AG04450 (cell line): Measurements from ENCODE around the gene TMEM63C. TPM values are rescaled to one million over a fixed set of nuclear protein-coding genes. Genes with fewer than 3 reads are reported as not detected.

Source experiments
- CTCF ChIA-PET: fragments of 300-600, 350-600 bp; formaldehyde crosslinking; extraction: SDS; loops from one replicate; lab custom pipeline; 2022; ENCODE audit warnings: antibody characterized with exemption, inconsistent platforms; lab: Charles Lee
- POLR2A ChIA-PET: fragments of 350-600 bp; formaldehyde crosslinking; extraction: SDS; loops from one replicate; lab custom pipeline; 2021; ENCODE audit warnings: antibody characterized with exemption, inconsistent platforms; lab: Yijun Ruan, JAX
- DNase-seq: peaks from one replicate; pipeline ENCODE4 v3.0.0-alpha.2; 2011; ENCODE audit warnings: low read depth, low spot score
- H3K27ac ChIP-seq: one replicate; pipeline ENCODE4 v1.5.1; 2012; ENCODE audit warnings: low read depth, low read length, control low read depth
- H3K27me3 ChIP-seq: one replicate; pipeline ENCODE4 v1.6.0; 2012; ENCODE audit warnings: low read length; ENCODE audit not compliant: control insufficient read depth, insufficient read depth
- H3K4me3 ChIP-seq: 2 replicates; pipeline ENCODE4 v1.5.1; 2011; ENCODE audit warnings: mild to moderate bottlenecking, low read depth, low read length, control low read depth
- H3K9me3 ChIP-seq: 2 replicates; pipeline ENCODE4 v1.5.1; 2012; ENCODE audit warnings: low read length; ENCODE audit not compliant: control insufficient read depth, insufficient read depth
- polyA plus RNA-seq: library from polyadenylated mRNA; depleted of rRNA; stranded (reverse); fragments of >200 nt; gene quantifications from 2 replicates; pipeline ENCODE4 v1.2.3, GENCODE V29; 2011
- TF ChIP-seq, protein P1 (sequence below): IDR thresholded peaks from 2 replicates; pipeline ENCODE4 v1.5.1; 2011; ENCODE audit warnings: low read depth, low read length, control low read depth, inconsistent platforms

Gene TMEM63C
- polyA plus RNA-seq, 1 experiment, result not detected

DNA sequence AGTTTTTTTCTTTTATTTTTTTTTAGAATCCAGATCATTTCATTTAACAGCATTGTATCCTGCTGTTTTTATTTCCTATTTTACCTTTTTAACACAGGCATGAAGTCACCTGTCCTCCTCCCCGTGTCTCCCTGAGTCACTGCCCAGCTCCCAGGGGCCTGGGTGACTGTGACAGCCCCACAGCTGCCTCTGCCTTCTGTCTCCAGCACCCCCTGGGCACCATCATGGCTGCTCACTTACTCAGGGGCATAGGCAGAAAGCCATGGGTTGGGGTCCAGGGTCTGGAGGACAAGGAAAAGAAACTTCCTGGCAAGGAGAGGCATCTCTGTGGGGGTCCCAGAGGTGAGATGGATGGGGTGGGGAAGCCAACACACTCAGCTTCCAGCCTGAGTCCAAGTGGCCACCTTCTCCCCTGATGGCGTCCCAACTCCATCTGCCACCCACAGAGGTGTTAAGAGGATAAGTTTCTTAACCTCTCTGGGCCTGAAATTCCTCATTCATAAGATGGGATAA is 25.3 kb downstream of the TMEM63C start:
- DNase-seq, result no peak

DNA sequence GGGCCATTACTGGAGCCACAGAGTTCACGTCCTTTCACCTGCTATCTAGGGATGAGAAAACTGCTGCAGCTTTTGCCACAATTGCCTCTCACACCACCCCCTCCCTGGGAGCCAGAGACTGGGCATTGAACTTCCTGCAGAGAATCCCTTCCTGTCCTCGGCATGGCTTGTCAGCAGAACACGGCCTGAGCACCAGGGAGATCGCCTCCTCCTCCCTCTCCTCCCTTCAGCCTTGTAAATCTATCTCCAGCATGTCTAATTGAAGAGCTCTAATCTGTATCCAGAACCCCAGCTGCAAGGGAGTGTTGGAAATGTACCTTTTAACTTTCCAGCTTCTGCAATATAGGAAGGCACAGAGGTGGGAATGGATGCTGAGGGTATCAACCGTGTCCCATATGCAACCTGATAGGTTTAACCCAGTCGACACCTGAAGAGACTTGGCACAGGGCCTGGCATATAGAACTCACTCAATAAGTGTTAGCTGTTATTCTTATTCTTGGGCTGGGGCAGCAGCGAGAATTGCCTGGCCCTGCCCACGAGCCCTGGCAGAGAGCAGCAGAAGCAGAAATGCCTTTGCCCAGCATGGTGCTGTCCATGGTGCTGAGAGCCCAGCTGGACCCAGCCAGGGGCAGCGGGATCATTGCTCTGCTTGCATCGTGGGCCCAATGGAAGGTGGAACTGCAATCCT is 26.8 kb downstream of the TMEM63C start:
- peaks cover 3% of the 10 kb centered on the region for H3K27me3 ChIP-seq
- no peaks in the 10 kb centered on the region; the same call in 1 of the 2 replicates for H3K9me3 ChIP-seq
- POLR2A ChIA-PET, result no interaction called here
- no peak overlapping the region for H3K4me3 ChIP-seq
- peak; percentile 33 for DNase-seq
- no peak overlapping the region for H3K27ac ChIP-seq
- CTCF ChIA-PET, result no interaction called here
- TF ChIP-seq, protein P1, sequence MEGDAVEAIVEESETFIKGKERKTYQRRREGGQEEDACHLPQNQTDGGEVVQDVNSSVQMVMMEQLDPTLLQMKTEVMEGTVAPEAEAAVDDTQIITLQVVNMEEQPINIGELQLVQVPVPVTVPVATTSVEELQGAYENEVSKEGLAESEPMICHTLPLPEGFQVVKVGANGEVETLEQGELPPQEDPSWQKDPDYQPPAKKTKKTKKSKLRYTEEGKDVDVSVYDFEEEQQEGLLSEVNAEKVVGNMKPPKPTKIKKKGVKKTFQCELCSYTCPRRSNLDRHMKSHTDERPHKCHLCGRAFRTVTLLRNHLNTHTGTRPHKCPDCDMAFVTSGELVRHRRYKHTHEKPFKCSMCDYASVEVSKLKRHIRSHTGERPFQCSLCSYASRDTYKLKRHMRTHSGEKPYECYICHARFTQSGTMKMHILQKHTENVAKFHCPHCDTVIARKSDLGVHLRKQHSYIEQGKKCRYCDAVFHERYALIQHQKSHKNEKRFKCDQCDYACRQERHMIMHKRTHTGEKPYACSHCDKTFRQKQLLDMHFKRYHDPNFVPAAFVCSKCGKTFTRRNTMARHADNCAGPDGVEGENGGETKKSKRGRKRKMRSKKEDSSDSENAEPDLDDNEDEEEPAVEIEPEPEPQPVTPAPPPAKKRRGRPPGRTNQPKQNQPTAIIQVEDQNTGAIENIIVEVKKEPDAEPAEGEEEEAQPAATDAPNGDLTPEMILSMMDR, result no peak

More for the DNA sequence above, 25.3 kb downstream of the TMEM63C start:
- peaks cover 3% of the 10 kb centered on the region for H3K27me3 ChIP-seq
- H3K27ac ChIP-seq, result no peak overlapping the region
- POLR2A ChIA-PET, result no interaction called here
- TF ChIP-seq, protein P1, result no peak
- CTCF ChIA-PET, result no interaction called here
- no peaks in the 10 kb centered on the region; the same call in 1 of the 2 replicates for H3K9me3 ChIP-seq
- no peak overlapping the region for H3K4me3 ChIP-seq

GRCh38 chr14:77208979-77209318 is 27.4 kb downstream of the TMEM63C start:
- H3K9me3 ChIP-seq, result no peaks in the 10 kb centered on the region; the same call in 1 of the 2 replicates
- peaks cover 3% of the 10 kb centered on the region for H3K27me3 ChIP-seq
- ChIA-PET POLR2A (no interaction called here), CTCF (no interaction called here)
- no peak overlapping the region for H3K4me3 ChIP-seq
- TF ChIP-seq, protein P1, result no peak
- no peak overlapping the region for H3K27ac ChIP-seq
- no peak for DNase-seq

DNA sequence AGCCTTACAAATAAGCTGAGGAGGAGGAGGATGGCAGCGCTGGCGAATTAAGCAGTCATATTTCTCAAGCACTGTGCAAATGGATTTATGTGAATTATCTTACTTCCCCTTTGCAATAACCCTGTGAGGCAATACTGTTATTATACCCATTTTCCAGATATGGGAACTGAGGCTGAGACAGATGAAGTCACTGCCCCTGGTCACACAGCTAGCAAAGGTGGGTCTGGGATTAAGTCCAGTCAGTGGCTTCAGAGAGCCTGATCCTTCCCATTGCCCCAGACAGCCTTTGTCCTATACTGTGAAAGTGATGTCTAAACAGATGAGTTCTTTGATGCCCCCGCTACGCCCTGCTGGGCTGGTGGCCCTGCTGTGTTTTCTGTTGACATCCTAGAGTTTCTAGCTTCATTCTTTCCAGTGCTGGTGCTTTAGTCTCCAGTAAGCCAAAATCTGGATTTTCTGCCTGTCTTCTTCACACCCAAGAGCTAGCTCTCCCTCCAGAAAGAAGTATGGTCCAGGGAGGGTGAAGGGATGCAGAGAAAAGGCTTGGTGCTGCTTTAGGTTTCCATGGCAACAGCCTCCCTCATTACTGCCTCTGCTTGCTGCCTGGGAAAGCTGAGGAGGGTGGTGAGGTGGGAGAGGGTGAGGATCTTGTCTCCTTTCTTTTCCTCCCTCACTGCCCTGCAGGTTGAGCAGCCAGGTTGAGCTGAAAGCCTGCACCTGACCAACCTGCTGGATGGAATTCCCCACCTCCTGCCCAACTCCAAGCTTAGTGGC is 30.7 kb downstream of the TMEM63C start:
- no peaks in the 10 kb centered on the region for H3K27me3 ChIP-seq
- no peak for DNase-seq
- no peak overlapping the region for H3K4me3 ChIP-seq
- ChIA-PET CTCF (interaction anchor here (1.4 to 1.9 kb wide), 2 partner anchors 45 to 61 kb away, joined by 3 to 5 read pairs; no protein-coding TSS in a partner anchor), POLR2A (no interaction called here)
- no peaks in the 10 kb centered on the region for H3K9me3 ChIP-seq
- TF ChIP-seq, protein P1, result no peak
- no peak overlapping the region for H3K27ac ChIP-seq
